Stimulated activated CD8-positive, alpha-beta memory T cell treated with anti-CD3 and anti-CD28 coated beads, Interleukin-7, amount 100 ng/mL, for 4 hours (primary cell): Measurements from ENCODE around the gene RIMBP2.

ENCODE experiments used
- DNase-seq, 2 donors: peaks; one replicate each; pipeline ENCODE4 v3.0.0-alpha.2; 2020; ENCODE audit warnings: low read depth in 2 of 2

The RIMBP2 gene

DNA sequence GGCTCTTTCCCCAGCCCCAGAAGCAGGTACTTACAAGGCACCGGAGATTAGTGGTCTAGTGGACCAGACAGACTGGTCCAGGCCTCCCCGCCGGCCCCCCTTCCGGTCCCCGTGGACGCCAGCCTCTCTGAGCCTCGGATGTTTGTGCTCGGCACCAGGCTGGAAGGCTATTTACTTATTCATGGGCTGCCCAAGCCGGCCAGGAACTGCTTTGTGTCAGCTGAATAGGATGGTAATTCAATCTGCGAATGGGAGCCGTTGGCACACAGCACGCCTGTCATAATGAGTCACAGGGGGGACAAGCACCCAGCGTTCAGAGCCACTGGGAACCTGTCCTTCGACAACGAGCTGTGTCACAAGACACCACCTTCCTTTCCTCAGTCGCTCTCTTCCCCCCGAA is 82.3 kb downstream of the RIMBP2 start:
- no peak for DNase-seq

DNA sequence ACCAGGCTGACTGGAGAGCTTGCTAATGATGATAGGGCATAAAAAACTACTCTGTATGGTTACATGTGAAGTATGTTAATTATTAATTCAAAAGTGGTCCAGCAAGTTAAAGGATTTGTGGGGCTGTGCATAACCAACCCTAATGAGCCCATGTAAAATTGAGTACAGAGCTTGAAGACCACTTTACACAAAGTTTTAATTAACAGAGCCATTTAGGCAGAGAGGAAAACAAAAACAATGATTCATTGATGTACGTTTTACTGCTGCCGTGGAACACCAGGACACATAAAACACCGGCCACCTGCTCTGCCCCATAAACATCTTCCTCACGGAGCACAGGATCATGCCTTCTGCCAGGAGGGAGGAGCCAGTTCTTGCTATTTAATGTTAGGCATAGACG is 83.5 kb downstream of the RIMBP2 start:
- no peak for DNase-seq

DNA sequence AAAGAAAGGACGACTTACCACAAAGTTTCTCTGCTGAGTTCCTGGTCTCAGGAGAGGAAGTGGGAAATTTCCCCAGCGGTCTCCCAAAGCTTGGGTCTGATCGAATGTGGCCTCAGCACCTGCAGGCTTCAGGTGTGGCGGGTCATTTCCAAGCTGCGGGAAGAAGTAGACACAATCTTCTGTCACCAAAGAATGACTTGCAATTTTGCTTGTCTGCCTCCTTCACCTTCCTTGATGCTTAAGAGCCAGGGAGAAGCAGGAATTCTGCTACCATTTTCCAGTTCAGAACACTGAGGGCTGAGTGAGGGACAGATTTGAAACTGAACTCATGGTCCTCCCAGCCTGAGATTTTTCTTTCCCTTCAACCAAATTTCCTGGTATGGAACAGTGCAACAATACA is 87.8 kb downstream of the RIMBP2 start:
- DNase-seq, result no peak

DNA sequence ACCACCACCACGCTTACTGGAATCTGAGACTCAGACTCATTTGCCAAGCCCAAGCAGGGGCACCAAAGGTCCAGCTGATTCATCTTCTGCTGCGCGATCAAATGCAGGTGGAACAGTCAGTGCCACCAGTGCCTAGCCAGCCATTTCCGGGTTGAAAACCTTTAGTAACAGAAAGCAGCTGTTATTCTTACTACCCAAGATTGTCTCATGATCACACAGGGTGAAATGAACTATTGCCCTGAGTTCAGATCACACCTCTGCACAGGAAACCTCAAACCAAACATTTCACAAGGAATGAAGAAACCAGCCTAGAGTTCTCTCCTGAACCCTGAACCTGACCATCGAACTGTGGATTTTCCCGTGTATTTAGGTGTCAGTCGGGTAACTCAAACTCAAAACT is 88.9 kb downstream of the RIMBP2 start:
- DNase-seq, result no peak

DNA sequence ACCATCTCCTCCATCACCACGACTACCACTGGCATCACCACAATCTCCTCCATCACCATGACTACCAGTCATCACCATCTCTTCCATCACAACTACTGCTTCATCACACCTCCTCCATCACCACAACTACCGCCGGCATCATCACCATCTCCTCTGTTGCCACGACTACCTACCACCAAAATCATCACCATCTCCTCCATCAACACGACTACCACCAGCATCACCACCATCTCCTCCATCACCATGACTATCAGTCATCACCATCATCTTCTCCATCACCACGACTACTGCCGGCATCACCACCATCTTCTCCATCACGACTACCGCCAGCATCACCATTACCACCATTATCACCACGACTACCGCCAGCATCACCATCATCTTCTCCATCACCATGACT is 89.5 kb downstream of the RIMBP2 start:
- no peak for DNase-seq

DNA sequence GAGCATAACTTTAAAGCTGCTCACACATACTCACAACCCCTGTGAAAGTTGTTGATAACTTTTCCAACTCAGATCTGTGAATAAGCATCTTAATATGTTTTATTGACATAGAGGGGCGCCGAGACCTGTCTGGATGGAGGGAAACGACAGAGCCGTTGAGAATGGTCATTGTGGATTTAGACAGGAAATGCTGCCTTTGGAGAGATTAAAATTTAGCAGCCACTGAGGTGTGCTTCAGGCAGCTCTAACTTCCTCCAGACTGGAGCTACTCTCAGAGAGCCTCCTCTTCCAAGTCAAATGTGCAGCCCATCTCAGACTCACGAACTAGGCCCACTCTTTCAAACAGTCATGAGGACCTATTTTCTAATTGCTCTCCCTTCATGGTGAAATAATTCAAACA is 90.9 kb downstream of the RIMBP2 start:
- no peak for DNase-seq

DNA sequence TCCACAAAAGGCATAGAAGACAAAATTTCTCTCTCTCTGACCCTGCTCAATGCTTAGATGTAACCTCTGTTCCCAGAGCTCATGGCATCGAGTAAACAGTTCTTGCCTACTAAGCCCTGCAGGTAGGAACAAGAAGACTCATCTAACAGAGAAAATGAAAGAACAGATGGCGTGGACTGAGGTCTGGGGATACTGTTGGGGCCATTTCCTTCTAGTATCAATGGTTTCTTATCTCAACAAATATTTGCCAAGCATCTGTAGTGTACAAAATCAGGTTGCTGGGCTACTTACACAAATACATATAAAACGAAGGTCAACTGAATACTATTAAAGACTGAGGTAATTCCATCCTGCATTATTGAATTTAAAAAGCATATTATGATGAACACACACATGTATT is 93.3 kb downstream of the RIMBP2 start:
- DNase-seq, result no peak

DNA sequence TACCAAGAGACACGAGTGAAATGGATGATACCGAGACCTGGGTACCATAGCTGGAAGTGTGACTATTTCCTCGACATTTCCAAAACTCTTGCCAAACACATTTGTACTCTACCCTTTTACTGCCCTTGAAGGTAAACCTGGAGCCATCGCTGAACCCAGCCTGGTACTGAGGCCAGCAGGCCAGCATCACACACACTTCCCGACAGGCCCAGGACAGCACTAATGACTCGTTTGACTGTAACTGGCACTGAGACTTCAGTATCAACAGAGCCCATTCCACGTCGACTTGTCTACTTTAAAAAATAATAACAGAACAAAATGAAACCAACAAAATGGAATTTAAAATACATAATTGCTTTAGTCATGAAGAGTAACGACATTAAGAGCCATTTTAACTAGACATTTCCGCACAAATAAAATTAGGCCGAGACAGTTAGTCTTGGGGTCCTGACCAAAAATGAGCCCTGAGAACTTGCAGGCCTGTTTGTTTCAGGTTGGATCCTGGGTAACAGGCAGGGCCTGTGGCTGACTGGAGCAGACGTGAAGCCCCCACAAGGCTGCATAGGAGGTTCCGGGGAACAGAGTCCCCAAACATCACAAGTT is 94.3 kb downstream of the RIMBP2 start:
- no peak for DNase-seq

DNA sequence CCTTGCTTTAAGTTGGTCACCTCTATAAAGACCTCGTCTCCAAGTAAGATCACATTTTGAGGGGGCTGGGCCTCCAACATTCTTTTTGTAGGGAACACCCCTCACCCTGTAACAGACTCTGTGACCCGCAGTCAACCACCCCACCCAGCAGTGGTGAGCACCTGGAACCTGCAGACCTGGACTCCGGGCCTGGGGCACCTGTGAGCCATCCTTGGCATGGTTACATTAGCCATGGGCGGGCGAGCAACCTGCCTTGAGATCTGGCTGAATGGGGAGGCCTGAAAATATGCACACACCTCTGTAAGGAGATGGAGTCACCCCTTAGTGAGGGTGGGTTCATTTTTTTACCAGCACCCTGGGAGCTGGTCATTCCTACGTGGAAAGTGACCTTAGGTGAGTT is 95.3 kb downstream of the RIMBP2 start:
- no peak for DNase-seq

DNA sequence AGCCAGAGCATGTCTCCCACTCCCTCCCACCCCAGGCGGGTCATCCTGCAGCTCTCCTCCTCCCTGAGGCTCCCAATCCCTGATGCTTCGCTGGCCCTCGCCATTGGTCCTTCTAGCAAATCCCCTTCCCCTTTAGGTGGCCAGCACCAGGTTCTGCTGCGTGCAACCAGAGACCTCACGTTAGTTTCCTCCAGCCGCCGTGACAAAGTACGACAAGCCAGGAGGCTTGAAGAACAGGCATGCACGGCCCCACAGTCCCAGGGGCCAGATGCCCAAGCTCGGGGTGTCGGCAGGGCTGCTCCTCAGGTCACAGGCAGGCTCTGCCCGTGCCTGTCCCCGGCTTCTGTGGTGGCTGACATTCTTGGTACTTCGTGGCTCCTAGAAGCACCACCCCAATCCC is 95.8 kb downstream of the RIMBP2 start:
- DNase-seq, result no peak

DNA sequence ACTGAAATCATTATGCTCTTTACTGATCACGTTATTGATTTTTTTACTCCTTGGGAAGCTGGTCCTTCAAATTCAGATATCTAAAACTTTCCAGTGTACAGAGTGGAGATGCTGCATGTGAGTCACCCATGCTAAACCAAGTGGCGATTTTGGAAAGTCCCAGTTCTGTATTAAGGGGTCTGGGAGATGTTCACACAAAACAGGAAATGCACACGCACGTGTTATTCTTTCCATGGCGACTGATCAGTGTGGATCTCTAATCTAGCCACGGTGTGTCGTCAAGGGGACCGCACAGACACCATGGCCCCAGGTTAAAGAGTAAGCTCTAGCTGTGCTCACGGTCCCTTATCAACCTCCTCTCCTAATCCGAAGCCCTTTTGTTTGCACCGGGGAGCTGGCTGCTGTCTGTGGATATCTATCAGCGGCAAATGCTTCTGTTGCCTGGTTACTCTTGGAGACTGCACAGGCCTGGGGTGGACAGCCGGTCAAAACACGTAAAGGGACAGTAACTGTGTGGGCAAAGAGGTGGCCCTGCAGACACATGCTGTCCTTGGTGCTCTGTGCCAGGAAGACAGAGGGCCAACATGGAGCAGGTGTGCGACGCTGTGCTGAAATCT is 96.6 kb downstream of the RIMBP2 start:
- no peak for DNase-seq

DNA sequence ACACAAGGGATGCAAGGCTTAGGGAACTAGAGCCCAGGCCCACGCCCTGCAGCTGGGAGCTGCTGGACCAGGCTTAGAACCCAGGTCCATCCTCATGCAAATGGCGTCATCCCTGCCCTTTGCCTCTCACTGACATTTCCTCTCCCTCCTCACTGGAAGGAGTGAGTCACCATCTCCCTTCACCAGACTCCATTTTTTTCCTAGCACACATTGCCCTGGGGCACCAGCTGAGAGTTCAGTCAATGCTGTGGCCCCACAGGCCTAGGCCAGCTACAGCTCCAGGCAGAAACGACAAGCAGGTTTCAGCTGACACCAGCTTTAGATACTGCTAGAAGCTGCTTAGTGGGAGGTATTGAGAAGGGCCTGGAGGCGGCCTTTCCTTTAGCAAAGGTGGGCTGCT is 98.9 kb downstream of the RIMBP2 start:
- no peak for DNase-seq

DNA sequence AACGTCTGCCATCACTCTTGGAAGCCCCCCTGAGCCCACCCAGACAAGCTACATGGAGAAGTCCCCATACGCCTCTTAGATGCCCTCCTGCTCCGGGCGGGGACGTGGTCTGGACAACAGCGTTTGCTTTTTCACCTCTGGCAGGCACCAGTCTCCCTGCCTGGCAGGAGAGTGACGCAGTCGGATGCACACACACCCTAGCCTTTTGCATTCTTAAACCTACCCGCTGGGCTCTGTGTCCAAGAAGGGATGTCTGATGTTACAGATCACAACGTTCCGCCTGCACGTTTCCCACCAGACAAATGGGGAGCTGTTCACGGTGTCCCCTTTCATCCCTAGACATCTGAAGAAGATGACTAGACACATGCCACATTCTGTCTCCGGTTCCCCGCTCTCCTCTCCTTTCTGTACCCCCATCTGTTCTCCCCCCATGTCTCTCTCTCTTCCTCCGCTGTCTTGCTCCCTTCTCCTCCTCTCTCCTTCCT is 100.2 kb downstream of the RIMBP2 start:
- DNase-seq, result no peak

DNA sequence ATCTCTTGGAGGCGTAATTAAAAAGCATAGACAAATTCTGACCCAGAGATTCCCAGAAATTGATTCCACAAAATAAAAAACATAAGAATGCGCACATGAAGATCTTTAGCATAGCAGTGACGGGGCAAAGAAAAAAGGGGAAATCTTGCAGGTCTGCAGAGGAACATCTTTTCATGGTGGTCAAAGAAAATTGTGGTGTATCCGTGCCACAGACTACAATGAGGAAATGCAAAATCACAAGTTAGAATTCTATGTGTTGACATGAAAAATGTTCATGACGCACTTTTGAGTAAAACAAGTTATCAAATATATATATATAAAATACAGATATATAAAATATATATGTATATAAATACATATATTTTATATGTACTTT is 101.6 kb downstream of the RIMBP2 start:
- DNase-seq, result no peak

DNA sequence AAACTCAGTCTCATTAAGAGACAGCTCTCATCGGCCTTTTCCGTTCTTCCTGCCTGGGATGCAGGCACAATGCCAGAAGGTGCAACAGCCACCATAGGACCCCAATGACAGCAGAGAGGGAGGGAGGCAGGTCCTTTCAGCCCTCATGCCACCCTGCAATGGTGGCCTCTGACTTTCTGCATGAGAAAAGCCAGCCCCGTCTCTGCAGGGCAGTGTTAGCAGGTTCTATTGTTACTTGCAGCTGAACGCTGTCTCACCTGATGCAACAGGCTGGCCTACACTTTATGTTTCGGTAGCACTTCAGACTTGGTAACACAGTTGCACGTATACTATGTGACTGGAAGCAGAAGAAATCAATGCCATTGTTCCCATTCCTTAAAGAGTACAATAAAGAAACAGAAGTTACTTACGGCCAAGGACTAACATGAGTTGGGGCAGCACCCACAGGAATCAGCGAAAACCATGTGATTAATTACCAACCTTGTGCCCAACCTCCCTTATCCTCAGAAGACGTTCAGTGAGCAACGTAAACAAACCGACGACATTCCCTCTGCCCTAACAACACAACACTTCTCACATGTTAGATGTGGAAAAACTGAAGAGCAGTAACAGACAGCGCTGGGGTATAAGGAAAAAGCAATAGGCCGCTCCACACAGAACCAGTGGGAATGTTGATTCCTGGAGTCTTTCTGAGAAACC is 102.1 kb downstream of the RIMBP2 start:
- no peak for DNase-seq

DNA sequence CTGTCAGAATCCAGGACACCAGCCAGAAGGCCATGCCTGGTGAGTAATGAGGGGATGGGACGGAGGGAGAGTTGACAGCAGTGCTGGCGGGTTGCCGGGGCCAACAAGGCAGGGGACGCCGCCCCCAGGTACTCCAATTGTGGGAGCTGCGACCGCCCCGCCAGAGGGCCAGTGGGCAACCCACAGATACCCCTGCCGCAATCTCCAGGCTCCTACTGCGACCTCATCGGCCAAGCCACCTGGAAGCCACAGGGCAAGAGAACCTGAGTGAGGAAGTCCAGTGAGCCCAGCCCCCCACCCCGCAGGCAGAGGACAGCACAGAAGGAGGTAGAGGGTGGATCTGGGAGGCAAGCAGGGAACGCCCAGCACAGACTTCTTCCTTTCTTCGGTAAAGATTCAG is 103.0 kb downstream of the RIMBP2 start:
- no peak for DNase-seq

DNA sequence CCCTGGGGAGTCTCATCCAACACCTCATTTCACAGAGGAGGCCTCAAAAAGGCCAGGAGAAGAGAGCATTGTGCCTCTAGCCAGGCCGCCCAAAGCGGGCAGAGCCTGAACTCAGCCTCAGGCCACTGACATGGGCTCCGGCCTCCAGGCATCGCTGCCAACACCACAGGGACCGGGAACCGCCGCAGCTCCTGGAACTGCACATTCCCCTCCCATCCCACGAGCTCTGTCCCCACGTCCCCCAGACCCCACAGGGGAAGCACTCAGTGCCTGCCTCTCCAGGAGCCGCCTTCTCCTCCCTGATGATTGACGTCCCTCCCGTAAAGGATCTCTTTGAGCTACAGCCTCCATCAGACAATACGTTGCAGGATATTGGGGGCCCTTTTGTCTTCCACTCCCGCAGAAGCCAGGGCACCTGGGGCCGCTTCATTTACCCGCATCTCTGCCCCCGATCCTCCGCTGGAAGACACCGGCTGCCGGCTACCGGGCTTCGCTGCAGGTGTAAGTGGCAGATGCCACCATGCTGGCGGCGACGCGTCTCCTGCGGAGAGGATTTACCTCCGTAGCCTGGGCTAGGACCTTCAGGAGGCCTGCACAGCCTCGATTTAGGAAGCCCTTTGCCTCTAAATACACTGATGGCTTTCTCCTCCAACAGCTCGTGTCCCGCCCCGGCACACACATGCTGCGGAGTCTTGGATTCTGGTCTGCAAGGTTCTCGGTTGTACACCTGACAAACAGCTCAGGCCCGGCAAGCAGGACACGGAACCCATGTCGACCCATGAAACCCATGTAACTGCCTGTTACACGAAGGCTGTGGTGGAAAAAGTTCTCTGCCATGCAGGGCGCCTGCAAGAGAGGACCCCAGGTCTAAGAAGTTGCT is 104.8 kb downstream of the RIMBP2 start:
- DNase-seq, result no peak

DNA sequence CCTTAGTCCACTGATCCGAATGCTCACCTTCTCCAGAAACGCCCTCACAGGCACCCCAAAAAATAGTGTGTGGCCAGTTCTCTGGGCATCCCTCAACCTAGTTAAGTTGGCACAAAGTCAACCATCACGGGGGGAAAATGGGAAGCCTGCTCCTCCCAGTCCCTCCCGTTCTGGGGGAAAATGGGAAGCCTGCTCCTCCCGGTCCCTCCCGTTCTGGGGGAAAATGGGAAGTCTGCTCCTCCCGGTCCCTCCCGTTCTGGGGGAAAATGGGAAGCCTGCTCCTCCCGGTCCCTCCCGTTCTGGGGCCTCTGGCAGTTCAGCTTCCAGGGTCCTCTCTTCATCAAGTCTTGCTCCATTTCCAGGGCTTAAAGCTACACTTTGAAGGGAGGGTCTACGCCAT is 106.1 kb downstream of the RIMBP2 start:
- DNase-seq, result no peak

DNA sequence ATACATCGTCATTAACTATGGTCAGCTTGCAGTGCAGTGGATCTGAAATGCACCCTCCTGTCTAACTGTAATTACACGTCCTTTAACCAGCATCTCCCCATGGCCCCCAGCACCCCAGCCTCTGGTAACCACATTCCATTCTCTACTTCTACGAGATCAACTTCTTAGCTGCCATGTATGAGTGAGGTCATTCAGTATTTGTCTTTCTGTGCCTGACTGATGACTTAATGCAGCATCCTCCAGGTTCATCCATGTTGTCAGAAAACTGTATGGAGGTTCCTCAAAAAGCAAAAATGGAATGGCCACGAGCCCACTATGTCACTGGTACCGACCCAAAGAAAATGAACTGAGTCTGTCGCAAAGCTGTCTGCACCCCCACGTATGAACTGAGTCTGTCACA is 107.3 kb downstream of the RIMBP2 start:
- DNase-seq, result no peak

DNA sequence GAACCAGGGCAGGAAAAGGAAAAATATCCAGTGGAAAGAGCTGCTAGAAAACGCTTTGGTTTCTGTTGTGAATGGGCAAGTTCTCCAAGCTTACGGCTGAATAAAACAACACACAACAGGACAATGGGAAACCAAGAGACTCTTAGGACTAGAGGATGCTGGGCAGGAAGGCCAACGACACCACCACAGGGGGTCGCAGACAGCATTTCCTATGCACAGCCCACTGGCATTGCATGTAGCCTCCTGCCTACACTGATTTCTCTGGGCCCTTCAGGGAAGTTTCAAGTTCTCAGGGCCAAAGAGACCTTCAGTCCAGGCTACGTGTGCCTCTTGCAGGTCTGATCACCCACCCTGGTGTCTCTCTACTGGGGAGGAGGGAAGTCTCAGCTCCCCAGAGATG is 108.0 kb downstream of the RIMBP2 start:
- no peak for DNase-seq

DNA sequence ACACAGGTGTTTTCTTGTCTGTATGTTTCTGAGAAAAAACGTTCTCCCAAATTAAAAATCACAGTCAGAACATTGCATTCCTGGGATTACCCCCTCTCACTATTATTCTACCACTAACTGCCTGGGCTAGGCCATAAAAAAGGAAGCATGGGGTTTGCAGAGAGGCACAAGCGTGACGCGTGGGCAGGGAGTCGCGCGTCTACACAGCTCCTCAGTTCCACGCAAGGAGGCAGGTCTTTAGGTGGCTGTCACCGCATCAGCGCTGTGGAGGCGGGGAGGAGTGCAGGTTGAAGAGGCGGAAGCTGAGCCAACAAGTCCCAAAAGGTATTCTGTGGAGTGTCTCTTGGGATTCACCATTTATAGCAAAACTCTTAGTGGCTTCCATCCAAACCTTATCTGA is 109.9 kb downstream of the RIMBP2 start:
- DNase-seq, result no peak

DNA sequence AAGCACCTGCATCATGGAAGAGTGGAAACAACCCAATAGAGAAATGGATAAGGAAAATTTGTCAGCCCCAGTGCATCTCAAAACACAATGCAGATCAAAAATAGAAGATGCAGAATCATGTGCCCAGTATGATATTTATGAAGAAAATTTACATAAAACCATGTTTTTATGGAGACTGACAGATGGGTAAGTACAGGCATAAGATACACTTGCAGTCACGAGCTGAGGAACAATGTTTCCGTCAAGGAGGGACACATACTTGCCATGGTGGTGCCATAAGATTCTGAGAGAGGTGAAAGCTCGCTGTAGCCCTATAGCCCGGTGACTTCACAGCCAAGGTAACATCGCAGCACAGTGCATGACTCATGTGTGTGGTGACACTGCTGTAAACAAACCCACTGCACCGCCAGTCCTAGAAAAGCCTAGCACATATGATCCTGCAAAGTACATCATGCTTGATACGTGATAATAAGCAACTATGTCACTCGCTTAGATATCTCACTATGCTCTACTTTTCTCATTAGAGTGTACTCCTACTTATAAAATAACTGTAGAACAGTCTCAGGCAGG is 112.6 kb downstream of the RIMBP2 start:
- DNase-seq, result no peak
